H9 (cell line): ENCODE data around the gene ZNF469. TPM values are rescaled to one million over a fixed set of nuclear protein-coding genes. Genes with fewer than 3 reads are reported as not detected.

Source experiments
- DNase-seq: peaks from one replicate; pipeline ENCODE4 v3.0.0-alpha.2; 2017
- H2AFZ ChIP-seq: one replicate; pipeline ENCODE4 v1.6.1; 2013; ENCODE audit warnings: mild to moderate bottlenecking, low read length, control low read depth, moderate library complexity
- H2AK5ac ChIP-seq: 2 replicates; pipeline ENCODE4 v1.6.1; 2013; ENCODE audit warnings: low read length, control low read depth, mixed read lengths; ENCODE audit not compliant: insufficient read length
- H2BK120ac ChIP-seq: one replicate; pipeline ENCODE4 v1.6.1; 2013; ENCODE audit warnings: low read depth, mild to moderate bottlenecking, low read length, control low read depth, inconsistent platforms; ENCODE audit not compliant: poor library complexity, severe bottlenecking
- H2BK12ac ChIP-seq: 2 replicates; pipeline ENCODE4 v1.6.1; 2013; ENCODE audit warnings: low read length, control low read depth, mixed read lengths, low read depth; ENCODE audit not compliant: insufficient read length
- H2BK15ac ChIP-seq: 2 replicates; pipeline ENCODE4 v1.6.1; 2013; ENCODE audit warnings: low read depth, low read length, control low read depth
- H2BK20ac ChIP-seq: one replicate; pipeline ENCODE4 v1.6.1; 2013; ENCODE audit warnings: low read depth, mild to moderate bottlenecking, low read length, control low read depth, inconsistent platforms; ENCODE audit not compliant: poor library complexity, severe bottlenecking
- H2BK5ac ChIP-seq: 2 replicates; pipeline ENCODE4 v1.6.1; 2013; ENCODE audit warnings: low read length, control low read depth, mixed read lengths; ENCODE audit not compliant: insufficient read length
- H3K14ac ChIP-seq: 2 replicates; pipeline ENCODE4 v1.6.1; 2013; ENCODE audit warnings: low read length, control low read depth; ENCODE audit not compliant: insufficient read depth
- H3K18ac ChIP-seq: 2 replicates; pipeline ENCODE4 v1.6.1; 2013; ENCODE audit warnings: low read depth, mild to moderate bottlenecking, mixed read lengths, low read length, control low read depth; ENCODE audit not compliant: insufficient read length
- H3K23ac ChIP-seq: 2 replicates; pipeline ENCODE4 v1.6.1; 2013; ENCODE audit warnings: low read length, control low read depth, mixed read lengths, low read depth; ENCODE audit not compliant: insufficient read length
- H3K23me2 ChIP-seq: 2 replicates; pipeline ENCODE4 v1.6.1; 2013; ENCODE audit warnings: low read depth, mild to moderate bottlenecking, mixed read lengths, low read length, control low read depth; ENCODE audit not compliant: insufficient read length, poor library complexity, severe bottlenecking
- H3K27ac ChIP-seq: 2 replicates; pipeline ENCODE4 v1.5.1; 2013; ENCODE audit warnings: low read length, control low read depth, mixed read lengths, low read depth; ENCODE audit not compliant: insufficient read length
- H3K27me3 ChIP-seq: 2 replicates; pipeline ENCODE4 v1.6.1; 2013; ENCODE audit warnings: low read length, control low read depth, inconsistent platforms; ENCODE audit not compliant: insufficient read depth
- H3K4ac ChIP-seq: 2 replicates; pipeline ENCODE4 v1.6.1; 2013; ENCODE audit warnings: low read depth, mild to moderate bottlenecking, control low read depth, inconsistent platforms, low read length, moderate library complexity
- H3K4me1 ChIP-seq: 2 replicates; pipeline ENCODE4 v1.6.1; 2013; ENCODE audit warnings: low read length, control low read depth, inconsistent platforms; ENCODE audit not compliant: insufficient read depth
- H3K4me2 ChIP-seq: 2 replicates; pipeline ENCODE4 v1.6.1; 2013; ENCODE audit warnings: low read length, control low read depth, mixed read lengths; ENCODE audit not compliant: insufficient read length, insufficient read depth
- H3K56ac ChIP-seq: 2 replicates; pipeline ENCODE4 v1.6.1; 2013; ENCODE audit warnings: low read depth, mild to moderate bottlenecking, mixed read lengths, low read length, control low read depth; ENCODE audit not compliant: insufficient read length
- H3K79me1 ChIP-seq: 2 replicates; pipeline ENCODE4 v1.6.1; 2013; ENCODE audit warnings: low read depth, mild to moderate bottlenecking, moderate library complexity, low read length, control low read depth, inconsistent platforms; ENCODE audit not compliant: insufficient read depth, poor library complexity, severe bottlenecking
- H3K79me2 ChIP-seq: 2 replicates; pipeline ENCODE4 v1.6.1; 2013; ENCODE audit warnings: low read length, control low read depth, inconsistent platforms; ENCODE audit not compliant: insufficient read depth
- H3K9ac ChIP-seq: 2 replicates; pipeline ENCODE4 v1.6.1; 2013; ENCODE audit warnings: low read length, control low read depth, mixed read lengths; ENCODE audit not compliant: insufficient read length; ENCODE audit errors: extremely low read depth
- H3K9me3 ChIP-seq: one replicate; pipeline ENCODE4 v1.6.1; 2013; ENCODE audit warnings: low read depth, low read length, inconsistent platforms; ENCODE audit not compliant: control insufficient read depth
- H3T11ph ChIP-seq: one replicate; pipeline ENCODE4 v1.6.1; 2013; ENCODE audit warnings: mild to moderate bottlenecking, low read length, control low read depth, inconsistent platforms
- H4K20me1 ChIP-seq: one replicate; pipeline ENCODE4 v1.6.1; 2013; ENCODE audit not compliant: control insufficient read depth, insufficient read length, insufficient read depth
- H4K5ac ChIP-seq: 2 replicates; pipeline ENCODE4 v1.6.1; 2013; ENCODE audit warnings: low read depth, mild to moderate bottlenecking, mixed read lengths, low read length, control low read depth; ENCODE audit not compliant: insufficient read length
- H4K8ac ChIP-seq: replicated peaks from 2 replicates; pipeline ENCODE4 v1.6.1; 2013; ENCODE audit warnings: low read length, control low read depth, mixed read lengths, low read depth; ENCODE audit not compliant: insufficient read length
- H4K91ac ChIP-seq: 2 replicates; pipeline ENCODE4 v1.6.1; 2013; ENCODE audit warnings: low read depth, mild to moderate bottlenecking, moderate library complexity, mixed read lengths, low read length, control low read depth; ENCODE audit not compliant: insufficient read length
- H3K27ac Mint-ChIP-seq, 3 experiments: 2 replicates in 2 of 3; 3 replicates in 1 of 3; pipeline ENCODE4 v1.8.0; 2020 to 2021; ENCODE audit warnings: mixed read lengths in 3 of 3, mild to moderate bottlenecking in 1 of 3, moderate library complexity in 1 of 3
- H3K27me3 Mint-ChIP-seq: 2 replicates; pipeline ENCODE4 v1.8.0; 2021; ENCODE audit warnings: low read depth, mild to moderate bottlenecking, moderate library complexity, mixed read lengths
- H3K36me3 Mint-ChIP-seq, 3 experiments: 2 replicates in 2 of 3; 3 replicates in 1 of 3; pipeline ENCODE4 v1.8.0; 2020 to 2021; ENCODE audit warnings: low read depth in 3 of 3, mixed read lengths in 3 of 3; ENCODE audit not compliant: insufficient read depth in 1 of 3
- H3K4me1 Mint-ChIP-seq, 2 experiments: 2 replicates each; pipeline ENCODE4 v1.8.0; 2020; ENCODE audit warnings: mixed read lengths in 2 of 2
- H3K4me3 Mint-ChIP-seq, 2 experiments: 2 replicates in 1 of 2; 3 replicates in 1 of 2; pipeline ENCODE4 v1.8.0; 2020 to 2021; ENCODE audit warnings: mild to moderate bottlenecking in 2 of 2, mixed read lengths in 2 of 2, moderate library complexity in 1 of 2
- H3K9me3 Mint-ChIP-seq, 2 experiments: 2 replicates in 1 of 2; 3 replicates in 1 of 2; pipeline ENCODE4 v1.8.0; 2020; ENCODE audit warnings: mild to moderate bottlenecking in 2 of 2, mixed read lengths in 2 of 2, moderate library complexity in 1 of 2
- WGBS: extraction: QIAGEN DNeasy Blood & Tissue Kit; methylation state at CpG from one replicate; pipeline ENCODE4 v1.1.7; 2013; ENCODE audit warnings: missing lambda C conversion rate, low lambda C conversion rate, mixed read lengths; ENCODE audit not compliant: insufficient read length; ENCODE audit errors: extremely low coverage; 5-methylcytosine and 5-hydroxymethylcytosine counted together
- total RNA-seq: library from RNA; stranded (reverse); gene quantifications from 2 replicates; pipeline ENCODE4 v1.2.1, GENCODE V29; 2021
- TF ChIP-seq, protein P1 (sequence below): fragments of 200-600 bp; sonication (generic); conservative IDR thresholded peaks from 3 replicates; pipeline ENCODE4 v1.8.0; 2021; ENCODE audit warnings: antibody characterized with exemption, mild to moderate bottlenecking

Gene ZNF469
- total RNA-seq, 1 experiment from 2014 or later: 4.4 TPM

GRCh38 chr16:88355093-88355388, 27.7 kb upstream of the ZNF469 start:
- H3K4me3 Mint-ChIP-seq: no peak overlapping the region
- H3K23ac ChIP-seq: no peak overlapping the region
- no peaks in the 10 kb centered on the region for H3K9me3 ChIP-seq
- peaks cover 4% of the 10 kb centered on the region for H3K27me3 Mint-ChIP-seq
- no peaks in the 10 kb centered on the region for H3K27me3 ChIP-seq
- no peaks in the 10 kb centered on the region for H4K20me1 ChIP-seq
- H2BK20ac ChIP-seq: no peak overlapping the region
- no peak overlapping the region for H3K14ac ChIP-seq
- H2AK5ac ChIP-seq: no peak overlapping the region
- no peak overlapping the region for H4K91ac ChIP-seq
- H3K23me2 ChIP-seq: no peaks in the 10 kb centered on the region
- H3K4me1 ChIP-seq: no peaks in the 10 kb centered on the region
- no peak overlapping the region for H2BK5ac ChIP-seq
- no peaks in the 10 kb centered on the region for H3K79me1 ChIP-seq
- H2BK120ac ChIP-seq: no peak overlapping the region
- no peak overlapping the region for H2BK12ac ChIP-seq
- no peak overlapping the region for H3K4me2 ChIP-seq
- TF ChIP-seq, protein P1, sequence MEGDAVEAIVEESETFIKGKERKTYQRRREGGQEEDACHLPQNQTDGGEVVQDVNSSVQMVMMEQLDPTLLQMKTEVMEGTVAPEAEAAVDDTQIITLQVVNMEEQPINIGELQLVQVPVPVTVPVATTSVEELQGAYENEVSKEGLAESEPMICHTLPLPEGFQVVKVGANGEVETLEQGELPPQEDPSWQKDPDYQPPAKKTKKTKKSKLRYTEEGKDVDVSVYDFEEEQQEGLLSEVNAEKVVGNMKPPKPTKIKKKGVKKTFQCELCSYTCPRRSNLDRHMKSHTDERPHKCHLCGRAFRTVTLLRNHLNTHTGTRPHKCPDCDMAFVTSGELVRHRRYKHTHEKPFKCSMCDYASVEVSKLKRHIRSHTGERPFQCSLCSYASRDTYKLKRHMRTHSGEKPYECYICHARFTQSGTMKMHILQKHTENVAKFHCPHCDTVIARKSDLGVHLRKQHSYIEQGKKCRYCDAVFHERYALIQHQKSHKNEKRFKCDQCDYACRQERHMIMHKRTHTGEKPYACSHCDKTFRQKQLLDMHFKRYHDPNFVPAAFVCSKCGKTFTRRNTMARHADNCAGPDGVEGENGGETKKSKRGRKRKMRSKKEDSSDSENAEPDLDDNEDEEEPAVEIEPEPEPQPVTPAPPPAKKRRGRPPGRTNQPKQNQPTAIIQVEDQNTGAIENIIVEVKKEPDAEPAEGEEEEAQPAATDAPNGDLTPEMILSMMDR: no peak
- H3K9me3 Mint-ChIP-seq: peaks cover 4 to 6% of the 10 kb centered on the region in 2 experiments; a peak in 3 of 5 replicates
- no peak overlapping the region for H4K5ac ChIP-seq
- WGBS: no CpG with 5 or more reads among the region's 6 CpGs
- no peak overlapping the region for H3K18ac ChIP-seq
- DNase-seq: no peak
- H3K27ac Mint-ChIP-seq: no peak overlapping the region; a peak in 1 of 7 replicates
- H2AFZ ChIP-seq: no peak overlapping the region
- peaks cover 15 to 18% of the 10 kb centered on the region in 2 experiments for H3K4me1 Mint-ChIP-seq
- H3T11ph ChIP-seq: no peak overlapping the region
- no peak overlapping the region for H4K8ac ChIP-seq
- peaks cover 0 to 1% (median 0%) of the 10 kb centered on the region in 3 experiments; a peak in 1 of 7 replicates for H3K36me3 Mint-ChIP-seq
- no peak overlapping the region for H2BK15ac ChIP-seq
- no peaks in the 10 kb centered on the region for H3K79me2 ChIP-seq
- H3K56ac ChIP-seq: no peak overlapping the region
- H3K4ac ChIP-seq: no peak overlapping the region
- no peak overlapping the region for H3K27ac ChIP-seq
- H3K9ac ChIP-seq: no peak overlapping the region
